ENCODE measurements around the gene LCN1. TPM values are rescaled to one million over a fixed set of nuclear protein-coding genes. Genes with fewer than 3 reads are reported as not detected.

LCN1 gene
- total and polyA plus RNA-seq, 2 donors (not counting 3 experiments of a cell fraction or from before 2014, with no cell fraction given): not detected

- no peak for DNase-seq (ENCODE audit: low read depth, low spot score)
- Histone ChIP-seq H4K20me1 (replicated peaks; ENCODE audit: control insufficient read depth, extremely low read depth, insufficient read depth, low read length) (no peaks in the 10 kb centered on the region), H3K79me2 (ENCODE audit: control insufficient read depth, insufficient read depth, low read length) (no peaks in the 10 kb centered on the region), H3K27ac (ENCODE audit: insufficient read depth, low read depth, low read length) (no peak overlapping the region), H3K9me1 (replicated peaks; ENCODE audit: control insufficient read depth, extremely low read depth, insufficient read depth, low read length) (no peaks in the 10 kb centered on the region), H3K4me2 (ENCODE audit: insufficient read depth, low read length) (no peak overlapping the region), H3K36me3 (ENCODE audit: control insufficient read depth in 2 of 2, extremely low read depth in 1 of 2, insufficient read depth in 2 of 2, low read length in 2 of 2) (no peaks in the 10 kb centered on the region), H2AFZ (ENCODE audit: low read depth, low read length) (no peak overlapping the region), H3K4me3 (replicated peaks in 1 of 3; ENCODE audit: insufficient read depth in 1 of 3, low read depth in 1 of 3, low read length in 3 of 3) (no peak overlapping the region), H3K9ac (replicated peaks; ENCODE audit: extremely low read depth, insufficient read depth, low read length) (no peak overlapping the region), H3K4me1 (ENCODE audit: control insufficient read depth, extremely low read depth, insufficient read depth, low read length) (no peaks in the 10 kb centered on the region), H3K9me3 (replicated peaks; ENCODE audit: control insufficient read depth, insufficient read depth, low read length) (no peaks in the 10 kb centered on the region), H3K27me3 (ENCODE audit: control insufficient read depth in 2 of 2, insufficient read depth in 2 of 2, low read length in 2 of 2) (no peaks in the 10 kb centered on the region)
- BruUV-seq (replicated peaks): no TSS peak
- FAIRE-seq: no peak
- CTCF ChIA-PET: no interaction called here
- intact Hi-C loops (cut with micrococcal nuclease) (no loop called here), dilution Hi-C loops (cut with MboI; ENCODE audit: extremely low pct_ligation_motif_present, low sequenced_read_pairs) (no loop called here)
- POLR2A ChIA-PET: no interaction called here
- TF ChIP-seq MAX (IDR thresholded peaks at IDR 0.05; ENCODE audit: insufficient read depth, insufficient read length): no peak
- no peak for TF ChIP-seq JUN (IDR thresholded peaks at IDR 0.05; ENCODE audit: borderline replicate concordance, insufficient read depth, insufficient read length, low read depth)
- no peak for TF ChIP-seq POLR2AphosphoS5 (IDR thresholded peaks at IDR 0.05; ENCODE audit: insufficient read depth, low read depth, low read length)
- no peak for TF ChIP-seq FOS (IDR thresholded peaks at IDR 0.05; ENCODE audit: borderline replicate concordance, insufficient read depth, low read length)
- no peak for TF ChIP-seq MYC (IDR thresholded peaks at IDR 0.05; ENCODE audit: low read depth, low read length)
- TF ChIP-seq CTCF (IDR thresholded peaks at IDR 0.05; ENCODE audit: extremely low read depth in 1 of 2, insufficient read depth in 1 of 2, low read depth in 1 of 2, low read length in 2 of 2): no peak
- TF ChIP-seq POLR2A (IDR thresholded peaks at IDR 0.05; ENCODE audit: low read depth, low read length): no peak
- TF ChIP-seq EZH2 (IDR thresholded peaks at IDR 0.05; ENCODE audit: borderline replicate concordance, low read depth, low read length, severe bottlenecking): no peak
- TF ChIP-seq GATA2 (IDR thresholded peaks at IDR 0.05; ENCODE audit: insufficient read depth, insufficient read length, low read depth, low read length): no peak
Measured at GRCh38 chr9:135523521-135524129, 2.4 kb downstream of the LCN1 start.
